ENCODE data around the gene MX2.

DNA sequence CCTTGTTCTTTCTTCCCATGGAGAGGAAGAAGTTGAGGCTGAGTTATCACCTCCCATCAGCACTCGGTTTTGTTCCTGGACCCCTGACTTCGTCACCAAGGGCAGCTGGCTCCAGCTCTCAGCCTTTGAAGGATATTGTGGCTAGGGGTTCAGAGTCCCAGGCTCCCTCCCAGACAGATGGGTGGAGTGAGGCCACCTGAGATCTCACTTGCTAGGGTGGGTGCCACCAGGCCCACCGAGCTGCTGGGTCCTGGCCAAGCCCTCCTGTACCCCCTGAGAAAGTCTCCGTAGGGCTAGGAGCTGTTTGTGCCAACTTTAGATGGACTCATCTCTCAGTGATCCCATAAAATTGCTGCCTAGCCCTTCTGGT is 6.9 kb downstream of the MX2 start:
- TF ChIP-seq ATF7 (IDR thresholded peaks at IDR 0.05): no peak
- TF ChIP-seq BHLHE40 (IDR thresholded peaks at IDR 0.05; ENCODE audit: low read length): no peak
- no peak for TF ChIP-seq BDP1 (IDR thresholded peaks at IDR 0.05; ENCODE audit: insufficient read depth, insufficient read length)
- TF ChIP-seq, protein P1, sequence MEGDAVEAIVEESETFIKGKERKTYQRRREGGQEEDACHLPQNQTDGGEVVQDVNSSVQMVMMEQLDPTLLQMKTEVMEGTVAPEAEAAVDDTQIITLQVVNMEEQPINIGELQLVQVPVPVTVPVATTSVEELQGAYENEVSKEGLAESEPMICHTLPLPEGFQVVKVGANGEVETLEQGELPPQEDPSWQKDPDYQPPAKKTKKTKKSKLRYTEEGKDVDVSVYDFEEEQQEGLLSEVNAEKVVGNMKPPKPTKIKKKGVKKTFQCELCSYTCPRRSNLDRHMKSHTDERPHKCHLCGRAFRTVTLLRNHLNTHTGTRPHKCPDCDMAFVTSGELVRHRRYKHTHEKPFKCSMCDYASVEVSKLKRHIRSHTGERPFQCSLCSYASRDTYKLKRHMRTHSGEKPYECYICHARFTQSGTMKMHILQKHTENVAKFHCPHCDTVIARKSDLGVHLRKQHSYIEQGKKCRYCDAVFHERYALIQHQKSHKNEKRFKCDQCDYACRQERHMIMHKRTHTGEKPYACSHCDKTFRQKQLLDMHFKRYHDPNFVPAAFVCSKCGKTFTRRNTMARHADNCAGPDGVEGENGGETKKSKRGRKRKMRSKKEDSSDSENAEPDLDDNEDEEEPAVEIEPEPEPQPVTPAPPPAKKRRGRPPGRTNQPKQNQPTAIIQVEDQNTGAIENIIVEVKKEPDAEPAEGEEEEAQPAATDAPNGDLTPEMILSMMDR (IDR thresholded peaks at IDR 0.05 in 2 of 3, conservative IDR thresholded peaks at IDR 0.05 in 1 of 3; ENCODE audit: insufficient read depth in 2 of 3, low read depth in 1 of 3, low read length in 3 of 3): no peak
- TF ChIP-seq, protein P2, sequence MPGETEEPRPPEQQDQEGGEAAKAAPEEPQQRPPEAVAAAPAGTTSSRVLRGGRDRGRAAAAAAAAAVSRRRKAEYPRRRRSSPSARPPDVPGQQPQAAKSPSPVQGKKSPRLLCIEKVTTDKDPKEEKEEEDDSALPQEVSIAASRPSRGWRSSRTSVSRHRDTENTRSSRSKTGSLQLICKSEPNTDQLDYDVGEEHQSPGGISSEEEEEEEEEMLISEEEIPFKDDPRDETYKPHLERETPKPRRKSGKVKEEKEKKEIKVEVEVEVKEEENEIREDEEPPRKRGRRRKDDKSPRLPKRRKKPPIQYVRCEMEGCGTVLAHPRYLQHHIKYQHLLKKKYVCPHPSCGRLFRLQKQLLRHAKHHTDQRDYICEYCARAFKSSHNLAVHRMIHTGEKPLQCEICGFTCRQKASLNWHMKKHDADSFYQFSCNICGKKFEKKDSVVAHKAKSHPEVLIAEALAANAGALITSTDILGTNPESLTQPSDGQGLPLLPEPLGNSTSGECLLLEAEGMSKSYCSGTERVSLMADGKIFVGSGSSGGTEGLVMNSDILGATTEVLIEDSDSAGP (CRISPR knock-in tag; IDR thresholded peaks at IDR 0.05): no peak
- TF ChIP-seq ZNF76 (CRISPR knock-in tag; IDR thresholded peaks at IDR 0.05; ENCODE audit: borderline replicate concordance): no peak
- TF ChIP-seq KDM1A (IDR thresholded peaks at IDR 0.05): no peak
- TF ChIP-seq, protein P3, sequence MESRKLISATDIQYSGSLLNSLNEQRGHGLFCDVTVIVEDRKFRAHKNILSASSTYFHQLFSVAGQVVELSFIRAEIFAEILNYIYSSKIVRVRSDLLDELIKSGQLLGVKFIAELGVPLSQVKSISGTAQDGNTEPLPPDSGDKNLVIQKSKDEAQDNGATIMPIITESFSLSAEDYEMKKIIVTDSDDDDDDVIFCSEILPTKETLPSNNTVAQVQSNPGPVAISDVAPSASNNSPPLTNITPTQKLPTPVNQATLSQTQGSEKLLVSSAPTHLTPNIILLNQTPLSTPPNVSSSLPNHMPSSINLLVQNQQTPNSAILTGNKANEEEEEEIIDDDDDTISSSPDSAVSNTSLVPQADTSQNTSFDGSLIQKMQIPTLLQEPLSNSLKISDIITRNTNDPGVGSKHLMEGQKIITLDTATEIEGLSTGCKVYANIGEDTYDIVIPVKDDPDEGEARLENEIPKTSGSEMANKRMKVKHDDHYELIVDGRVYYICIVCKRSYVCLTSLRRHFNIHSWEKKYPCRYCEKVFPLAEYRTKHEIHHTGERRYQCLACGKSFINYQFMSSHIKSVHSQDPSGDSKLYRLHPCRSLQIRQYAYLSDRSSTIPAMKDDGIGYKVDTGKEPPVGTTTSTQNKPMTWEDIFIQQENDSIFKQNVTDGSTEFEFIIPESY (CRISPR knock-in tag; IDR thresholded peaks at IDR 0.05): no peak

Data from K562 (cell line).